ENCODE results near the gene ACOXL. TPM values are rescaled to one million over a fixed set of nuclear protein-coding genes. Genes with fewer than 3 reads are reported as not detected.

Gene ACOXL
- total RNA-seq, 1 donor = not detected

DNA sequence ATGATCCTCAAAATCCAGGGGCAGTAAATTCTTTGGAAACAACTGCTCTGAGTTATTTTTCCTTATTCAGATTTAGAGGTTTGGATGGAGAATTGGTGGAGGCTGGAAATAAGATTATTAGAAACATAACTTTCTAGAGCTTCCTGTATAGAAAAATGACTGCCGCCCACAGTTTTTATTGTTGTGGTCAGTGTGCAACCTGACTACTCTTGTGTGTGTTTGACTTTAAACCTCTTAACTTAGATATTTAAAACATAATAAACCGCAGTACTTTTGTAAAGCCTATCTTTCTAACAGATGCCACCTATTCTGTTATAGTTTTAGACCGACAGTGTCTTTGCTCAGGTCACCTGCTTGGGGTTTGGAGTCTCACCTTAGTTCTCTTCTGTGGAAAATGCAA, 272.9 kb downstream of the ACOXL start:
- no peak overlapping the region for H2AFZ ChIP-seq (ENCODE audit: low read length)
- H3K4me1 ChIP-seq (ENCODE audit: insufficient read depth, low read length) = no peaks in the 10 kb centered on the region
- no peak overlapping the region for H3K4me3 ChIP-seq (ENCODE audit: insufficient read depth, low read length)
- H3K36me3 ChIP-seq (ENCODE audit: insufficient read depth, low read length) = no peaks in the 10 kb centered on the region
- H4K20me1 ChIP-seq (ENCODE audit: insufficient read depth, low read length) = no peaks in the 10 kb centered on the region
- H3K9me3 ChIP-seq (ENCODE audit: low read depth, low read length) = no peaks in the 10 kb centered on the region
- no peak for DNase-seq (ENCODE audit: insufficient read length, low spot score, missing footprints)
- no peak overlapping the region for H3K4me2 ChIP-seq (ENCODE audit: insufficient read depth, low read length)
- H3K27me3 ChIP-seq (ENCODE audit: insufficient read depth, low read length) = peaks cover 29% of the 10 kb centered on the region
- H3K79me2 ChIP-seq (ENCODE audit: insufficient read depth, low read length) = no peaks in the 10 kb centered on the region
- TF ChIP-seq, protein P1, sequence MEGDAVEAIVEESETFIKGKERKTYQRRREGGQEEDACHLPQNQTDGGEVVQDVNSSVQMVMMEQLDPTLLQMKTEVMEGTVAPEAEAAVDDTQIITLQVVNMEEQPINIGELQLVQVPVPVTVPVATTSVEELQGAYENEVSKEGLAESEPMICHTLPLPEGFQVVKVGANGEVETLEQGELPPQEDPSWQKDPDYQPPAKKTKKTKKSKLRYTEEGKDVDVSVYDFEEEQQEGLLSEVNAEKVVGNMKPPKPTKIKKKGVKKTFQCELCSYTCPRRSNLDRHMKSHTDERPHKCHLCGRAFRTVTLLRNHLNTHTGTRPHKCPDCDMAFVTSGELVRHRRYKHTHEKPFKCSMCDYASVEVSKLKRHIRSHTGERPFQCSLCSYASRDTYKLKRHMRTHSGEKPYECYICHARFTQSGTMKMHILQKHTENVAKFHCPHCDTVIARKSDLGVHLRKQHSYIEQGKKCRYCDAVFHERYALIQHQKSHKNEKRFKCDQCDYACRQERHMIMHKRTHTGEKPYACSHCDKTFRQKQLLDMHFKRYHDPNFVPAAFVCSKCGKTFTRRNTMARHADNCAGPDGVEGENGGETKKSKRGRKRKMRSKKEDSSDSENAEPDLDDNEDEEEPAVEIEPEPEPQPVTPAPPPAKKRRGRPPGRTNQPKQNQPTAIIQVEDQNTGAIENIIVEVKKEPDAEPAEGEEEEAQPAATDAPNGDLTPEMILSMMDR (IDR thresholded peaks at IDR 0.05; ENCODE audit: extremely low read depth, low read depth, low read length) = no peak
- no peak overlapping the region for H3K27ac ChIP-seq (ENCODE audit: low read depth, low read length)

DNA sequence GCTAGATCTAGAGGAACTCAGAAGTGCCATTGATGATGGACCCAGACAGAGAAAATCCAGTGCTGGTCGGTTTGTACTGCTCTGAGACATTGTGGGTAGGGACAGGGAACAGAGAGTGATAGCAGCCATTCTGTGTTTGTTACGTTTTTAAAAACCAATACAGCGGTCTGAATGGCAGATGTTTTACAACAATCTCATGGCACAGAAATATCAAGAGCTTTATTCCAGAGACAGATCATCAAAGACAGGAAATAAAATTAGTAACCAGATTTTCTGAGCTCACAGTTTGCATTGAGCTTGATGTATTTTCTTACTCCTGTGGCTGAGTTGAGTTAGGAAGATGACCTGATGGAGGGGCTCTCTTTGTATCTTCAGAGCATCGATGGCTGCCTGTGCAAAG, 273.4 kb downstream of the ACOXL start:
- no peak overlapping the region for H3K4me3 ChIP-seq (ENCODE audit: insufficient read depth, low read length)
- H2AFZ ChIP-seq (ENCODE audit: low read length) = no peak overlapping the region
- no peak for DNase-seq (ENCODE audit: insufficient read length, low spot score, missing footprints)
- H3K27ac ChIP-seq (ENCODE audit: low read depth, low read length) = no peak overlapping the region
- no peaks in the 10 kb centered on the region for H3K79me2 ChIP-seq (ENCODE audit: insufficient read depth, low read length)
- no peak overlapping the region for H3K4me2 ChIP-seq (ENCODE audit: insufficient read depth, low read length)
- no peaks in the 10 kb centered on the region for H3K4me1 ChIP-seq (ENCODE audit: insufficient read depth, low read length)
- H3K27me3 ChIP-seq (ENCODE audit: insufficient read depth, low read length) = peaks cover 25% of the 10 kb centered on the region
- TF ChIP-seq, protein P1 (IDR thresholded peaks at IDR 0.05; ENCODE audit: extremely low read depth, low read depth, low read length) = no peak
- no peaks in the 10 kb centered on the region for H3K36me3 ChIP-seq (ENCODE audit: insufficient read depth, low read length)
- H4K20me1 ChIP-seq (ENCODE audit: insufficient read depth, low read length) = no peaks in the 10 kb centered on the region
- H3K9me3 ChIP-seq (ENCODE audit: low read depth, low read length) = no peaks in the 10 kb centered on the region

DNA sequence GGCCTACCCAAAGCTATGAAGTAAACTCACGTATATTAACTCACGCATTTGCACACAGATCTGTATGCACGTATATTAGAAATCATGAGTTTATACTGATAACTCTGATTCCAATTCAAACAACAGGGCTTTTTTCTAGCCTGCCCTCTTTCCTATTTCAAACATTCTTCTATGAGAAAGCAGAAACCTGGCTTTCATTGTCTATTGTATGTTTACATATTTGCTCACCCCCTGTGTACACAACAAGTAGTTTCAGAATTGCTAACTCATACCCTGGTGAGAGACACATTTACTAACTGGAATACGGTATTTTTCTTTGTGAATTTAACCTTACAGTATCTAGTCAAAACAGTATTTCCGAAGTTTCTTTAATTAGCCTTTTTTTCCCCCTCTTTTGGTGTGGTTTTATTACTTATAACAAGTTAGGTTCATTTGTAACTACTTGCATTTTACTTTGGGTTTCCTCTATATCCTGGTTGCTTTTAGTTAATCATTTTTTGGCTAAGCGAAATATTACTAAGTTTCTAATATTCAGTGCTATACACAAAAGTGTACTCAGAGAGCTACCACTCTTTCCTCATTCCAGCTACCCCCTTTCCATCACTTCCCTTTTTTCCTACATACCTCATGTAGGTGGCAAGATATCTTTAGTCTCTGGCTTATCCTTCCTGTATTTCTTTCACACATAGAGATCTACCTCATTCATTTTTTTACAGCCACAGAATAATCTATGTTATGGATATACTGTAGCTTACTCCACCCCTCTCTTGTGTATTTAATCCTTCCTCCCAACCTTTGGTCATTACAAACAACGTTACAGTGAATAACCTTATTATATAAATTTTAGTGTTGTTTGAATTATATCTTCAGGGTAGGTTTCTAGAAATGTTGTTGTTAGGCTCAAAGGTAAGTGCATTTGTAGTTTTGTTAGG, 275.6 kb downstream of the ACOXL start:
- H3K4me3 ChIP-seq (ENCODE audit: insufficient read depth, low read length) = no peak overlapping the region
- no peaks in the 10 kb centered on the region for H4K20me1 ChIP-seq (ENCODE audit: insufficient read depth, low read length)
- H3K27me3 ChIP-seq (ENCODE audit: insufficient read depth, low read length) = peaks cover 19% of the 10 kb centered on the region
- no peaks in the 10 kb centered on the region for H3K79me2 ChIP-seq (ENCODE audit: insufficient read depth, low read length)
- H3K36me3 ChIP-seq (ENCODE audit: insufficient read depth, low read length) = no peaks in the 10 kb centered on the region
- no peaks in the 10 kb centered on the region for H3K9me3 ChIP-seq (ENCODE audit: low read depth, low read length)
- TF ChIP-seq, protein P1 (IDR thresholded peaks at IDR 0.05; ENCODE audit: extremely low read depth, low read depth, low read length) = no peak
- no peak overlapping the region for H3K4me2 ChIP-seq (ENCODE audit: insufficient read depth, low read length)
- H3K4me1 ChIP-seq (ENCODE audit: insufficient read depth, low read length) = no peaks in the 10 kb centered on the region
- H3K27ac ChIP-seq (ENCODE audit: low read depth, low read length) = no peak overlapping the region
- no peak overlapping the region for H2AFZ ChIP-seq (ENCODE audit: low read length)
- no peak for DNase-seq (ENCODE audit: insufficient read length, low spot score, missing footprints)

DNA sequence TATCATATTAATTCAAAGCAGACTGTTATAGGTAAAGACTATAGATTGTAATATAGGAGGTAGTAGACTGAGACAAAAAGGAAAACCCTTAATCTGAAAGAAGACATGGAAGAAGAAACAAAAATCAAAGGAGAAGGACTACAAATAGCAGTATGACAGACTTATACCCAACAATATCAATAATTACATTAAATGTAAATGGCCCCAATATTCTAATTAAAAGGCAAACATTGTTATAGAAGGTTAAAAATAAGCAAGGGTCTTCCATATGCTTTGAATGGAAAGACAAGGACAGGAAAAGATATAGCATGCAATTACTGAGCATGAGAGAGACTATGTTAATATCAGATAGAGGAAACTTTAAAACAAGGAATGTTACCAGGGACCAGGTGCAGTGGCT, 278.8 kb downstream of the ACOXL start:
- no peak for DNase-seq (ENCODE audit: insufficient read length, low spot score, missing footprints)
- H3K9me3 ChIP-seq (ENCODE audit: low read depth, low read length) = no peaks in the 10 kb centered on the region
- H3K4me2 ChIP-seq (ENCODE audit: insufficient read depth, low read length) = no peak overlapping the region
- H3K27me3 ChIP-seq (ENCODE audit: insufficient read depth, low read length) = peaks cover 18% of the 10 kb centered on the region
- TF ChIP-seq, protein P1 (IDR thresholded peaks at IDR 0.05; ENCODE audit: extremely low read depth, low read depth, low read length) = no peak
- H3K27ac ChIP-seq (ENCODE audit: low read depth, low read length) = no peak overlapping the region
- no peak overlapping the region for H2AFZ ChIP-seq (ENCODE audit: low read length)
- no peak overlapping the region for H3K4me3 ChIP-seq (ENCODE audit: insufficient read depth, low read length)
- no peaks in the 10 kb centered on the region for H4K20me1 ChIP-seq (ENCODE audit: insufficient read depth, low read length)
- no peaks in the 10 kb centered on the region for H3K4me1 ChIP-seq (ENCODE audit: insufficient read depth, low read length)
- H3K79me2 ChIP-seq (ENCODE audit: insufficient read depth, low read length) = no peaks in the 10 kb centered on the region
- no peaks in the 10 kb centered on the region for H3K36me3 ChIP-seq (ENCODE audit: insufficient read depth, low read length)
